ENCODE results near the gene OST4.
"Not testable (repeated sequence)": the region's sequence is repeated elsewhere in the genome, so short reads cannot be mapped to it uniquely, and the experiment has no call there.

OST4 gene

GRCh38 chr2:27071277-27071989, at the start of gene OST4:
OST4 (minus strand) TSS chr2:27071654.
- peak within 1 kb of the TSS; percentile 83 for H3K27ac ChIP-seq
- TF ChIP-seq, protein P1, sequence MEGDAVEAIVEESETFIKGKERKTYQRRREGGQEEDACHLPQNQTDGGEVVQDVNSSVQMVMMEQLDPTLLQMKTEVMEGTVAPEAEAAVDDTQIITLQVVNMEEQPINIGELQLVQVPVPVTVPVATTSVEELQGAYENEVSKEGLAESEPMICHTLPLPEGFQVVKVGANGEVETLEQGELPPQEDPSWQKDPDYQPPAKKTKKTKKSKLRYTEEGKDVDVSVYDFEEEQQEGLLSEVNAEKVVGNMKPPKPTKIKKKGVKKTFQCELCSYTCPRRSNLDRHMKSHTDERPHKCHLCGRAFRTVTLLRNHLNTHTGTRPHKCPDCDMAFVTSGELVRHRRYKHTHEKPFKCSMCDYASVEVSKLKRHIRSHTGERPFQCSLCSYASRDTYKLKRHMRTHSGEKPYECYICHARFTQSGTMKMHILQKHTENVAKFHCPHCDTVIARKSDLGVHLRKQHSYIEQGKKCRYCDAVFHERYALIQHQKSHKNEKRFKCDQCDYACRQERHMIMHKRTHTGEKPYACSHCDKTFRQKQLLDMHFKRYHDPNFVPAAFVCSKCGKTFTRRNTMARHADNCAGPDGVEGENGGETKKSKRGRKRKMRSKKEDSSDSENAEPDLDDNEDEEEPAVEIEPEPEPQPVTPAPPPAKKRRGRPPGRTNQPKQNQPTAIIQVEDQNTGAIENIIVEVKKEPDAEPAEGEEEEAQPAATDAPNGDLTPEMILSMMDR (conservative IDR thresholded peaks at IDR 0.05): no peak
- 0 out of 2 replicates have a peak, but pooled peaks have one; percentile 19 for TF ChIP-seq ZFX (IDR thresholded peaks at IDR 0.05)

DNA sequence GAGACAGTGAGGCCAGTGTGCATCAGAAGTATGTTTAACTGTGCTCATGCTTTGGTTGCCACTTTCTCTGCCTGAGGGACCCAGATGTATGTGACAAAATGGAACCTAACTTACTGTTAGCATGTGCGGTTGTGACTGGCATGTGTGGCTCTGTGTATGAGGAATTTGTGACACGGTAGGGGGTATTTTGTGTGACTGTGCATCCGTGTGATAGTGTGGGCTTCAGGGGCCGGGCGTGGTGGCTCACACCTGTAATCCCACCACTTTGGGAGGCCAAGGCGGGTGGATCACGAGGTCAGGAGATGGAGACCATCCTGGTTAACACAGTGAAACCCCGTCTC, 47.8 kb upstream of the OST4 start:
- H3K27ac ChIP-seq: peak overlapping the region; percentile 92

DNA sequence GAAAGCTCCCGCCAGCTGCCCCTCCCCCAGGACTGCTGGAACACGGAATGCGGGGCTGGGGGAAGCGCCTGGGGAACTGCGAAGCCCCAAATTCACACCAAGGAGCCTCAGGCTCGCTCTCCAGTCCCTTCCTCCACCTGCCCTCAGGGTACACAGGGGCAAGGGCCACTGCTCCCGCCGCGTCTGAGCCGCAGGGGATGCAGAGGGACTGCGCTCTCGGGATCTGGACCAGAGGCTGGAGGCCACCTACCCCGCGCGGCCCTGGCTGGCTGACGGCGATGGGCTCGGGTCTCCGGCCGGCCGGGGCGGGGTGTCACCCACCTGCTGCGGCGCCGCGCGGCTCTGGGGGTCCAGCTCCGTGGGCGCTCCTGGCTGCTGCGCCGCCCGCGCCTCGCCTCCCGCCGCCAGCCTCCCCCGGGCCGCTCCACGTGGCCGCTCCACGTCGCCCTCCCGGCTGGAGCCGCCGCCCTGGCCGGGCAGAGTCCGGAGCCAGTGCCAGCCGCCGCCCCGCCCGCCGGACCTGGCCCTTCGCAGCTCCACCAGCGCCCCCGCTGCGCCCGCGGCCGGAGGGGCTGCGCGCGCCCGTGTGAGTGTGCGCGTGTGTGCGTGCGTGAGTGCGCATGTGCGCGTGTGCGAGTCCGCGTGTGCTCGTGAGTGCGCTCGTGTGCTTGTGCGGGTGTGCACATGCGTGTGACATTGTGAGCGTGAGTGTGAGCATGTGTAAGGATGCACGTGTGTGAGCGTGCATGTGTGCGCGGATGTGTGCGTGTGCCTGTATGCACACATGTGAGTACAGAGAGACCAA, 47.3 kb upstream of the OST4 start, which contains the start of gene CGREF1:
TSS of gene CGREF1 (minus strand) at position 604 of the 805 bp plus-strand sequence. CDS start 14,762 bp downstream, outside the sequence.
- peak; percentile 61 for TF ChIP-seq ZFX (IDR thresholded peaks at IDR 0.05)
- TF ChIP-seq, protein P1 (conservative IDR thresholded peaks at IDR 0.05): no peak
- peak within 1 kb of the TSS; percentile 92 for H3K27ac ChIP-seq

GRCh38 chr2:27117995-27118524, 46.6 kb upstream of the OST4 start:
- no peak for TF ChIP-seq ZFX (IDR thresholded peaks at IDR 0.05)
- TF ChIP-seq, protein P1 (conservative IDR thresholded peaks at IDR 0.05): no peak

GRCh38 chr2:27115519-27115918, 44.1 kb upstream of the OST4 start:
- TF ChIP-seq, protein P1 (conservative IDR thresholded peaks at IDR 0.05): no peak
- no peak for TF ChIP-seq ZFX (IDR thresholded peaks at IDR 0.05)
- H3K27ac ChIP-seq: no peak overlapping the region

More at GRCh38 chr2:27117995-27118524, 46.6 kb upstream of the OST4 start:
- peak overlapping the region; percentile 92 for H3K27ac ChIP-seq

GRCh38 chr2:27111392-27112078, 40.1 kb upstream of the OST4 start:
- not testable (repeated sequence) for H3K27ac ChIP-seq

DNA sequence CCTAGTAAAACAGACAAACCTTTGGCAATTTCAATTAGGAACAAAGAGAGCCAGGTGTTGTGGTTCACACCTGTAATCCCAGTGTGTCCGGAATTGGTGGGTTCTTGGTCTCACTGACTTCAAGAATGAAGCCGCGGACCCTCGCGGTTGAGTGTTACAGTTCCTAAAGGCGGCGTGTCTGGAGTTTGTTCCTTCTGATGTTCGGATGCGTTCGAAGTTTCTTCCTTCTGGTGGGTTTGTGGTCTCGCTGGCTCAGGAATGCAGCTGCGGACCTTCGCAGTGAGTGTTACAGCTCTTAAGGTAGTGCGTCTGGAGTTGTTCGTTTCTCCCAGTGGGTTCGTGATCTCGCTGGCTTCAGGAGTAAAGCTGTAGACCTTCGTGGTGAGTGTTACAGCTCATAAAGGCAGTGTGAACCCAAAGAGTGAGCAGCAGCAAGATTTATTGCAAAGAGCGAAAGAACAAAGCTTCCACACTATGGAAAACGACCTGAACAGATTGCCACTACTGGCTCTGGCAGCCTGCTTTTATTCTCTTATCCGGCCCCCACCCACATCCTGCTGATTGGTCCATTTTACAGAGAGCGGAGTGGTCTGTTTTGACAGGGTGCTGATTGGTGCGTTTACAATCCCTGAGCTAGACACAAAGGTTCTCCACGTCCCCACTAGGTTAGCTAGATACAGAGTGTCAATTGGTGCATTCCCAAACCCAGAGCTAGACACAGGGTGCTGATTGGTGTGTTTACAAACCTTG, 39.3 kb upstream of the OST4 start:
- H3K27ac ChIP-seq: not testable (repeated sequence)

DNA sequence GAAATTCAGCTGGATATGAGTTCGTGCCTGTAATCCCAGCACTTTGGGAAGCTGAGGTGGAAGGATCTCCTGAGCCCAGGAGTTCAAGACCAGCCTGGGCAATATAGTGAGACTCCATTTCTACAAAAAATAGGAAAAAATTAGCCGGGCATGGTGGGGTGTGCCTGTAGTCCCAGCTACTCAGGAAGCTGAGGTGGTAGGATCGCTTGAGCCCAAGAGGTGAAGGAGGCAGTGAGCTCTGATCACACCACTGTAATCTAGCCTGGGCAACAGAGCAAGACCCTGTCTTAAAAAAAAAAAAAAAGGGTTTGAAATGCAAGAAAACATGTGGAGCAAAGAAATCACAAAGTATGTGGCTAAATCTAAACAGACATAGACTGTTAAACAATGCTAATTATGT, 37.6 kb upstream of the OST4 start:
- H3K27ac ChIP-seq: no peak overlapping the region

More for the DNA sequence above, 37.6 kb upstream of the OST4 start:
- TF ChIP-seq ZFX (IDR thresholded peaks at IDR 0.05): no peak
- TF ChIP-seq, protein P1 (conservative IDR thresholded peaks at IDR 0.05): no peak

Data from C4-2B (cell line).